Right forelimb (tissue), 1 donor: ENCODE data around the gene KCNC3.

Experiments
- DNase-seq: peaks from one replicate; pipeline ENCODE4 v3.0.0-alpha.2; 2018

The KCNC3 gene

GRCh38 chr19:50272263-50272897 is 56.8 kb downstream of the KCNC3 start:
- DNase-seq: no peak

GRCh38 chr19:50269653-50270052 is 59.5 kb downstream of the KCNC3 start:
- no peak for DNase-seq

- DNase-seq: no peak
Measured at GRCh38 chr19:50268501-50268900, 60.7 kb downstream of the KCNC3 start.

- no peak for DNase-seq
Measured at GRCh38 chr19:50268041-50268440, 61.1 kb downstream of the KCNC3 start.

DNA sequence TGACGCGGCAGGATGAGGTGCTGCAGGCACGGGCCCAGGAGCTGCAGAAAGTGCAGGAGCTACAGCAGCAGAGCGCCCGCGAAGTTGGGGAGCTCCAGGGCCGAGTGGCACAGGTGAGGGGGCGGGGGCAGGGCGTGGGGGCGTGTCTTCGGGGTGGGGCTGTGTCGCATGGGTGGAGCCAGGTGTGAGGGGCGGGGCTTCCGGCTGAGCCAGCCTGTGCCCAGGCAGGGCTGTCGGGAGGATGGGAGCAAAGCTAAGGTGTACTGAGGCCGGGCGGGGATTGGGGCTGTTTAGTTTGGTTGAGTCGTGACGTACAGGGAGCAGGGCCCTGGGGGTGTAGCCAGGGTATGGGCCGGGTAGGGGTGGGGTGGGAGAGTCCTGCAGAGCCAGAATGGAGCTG is 62.3 kb downstream of the KCNC3 start:
- peak; percentile 28 for DNase-seq

GRCh38 chr19:50266041-50266440 is 63.1 kb downstream of the KCNC3 start:
- DNase-seq: peak; percentile 28

DNA sequence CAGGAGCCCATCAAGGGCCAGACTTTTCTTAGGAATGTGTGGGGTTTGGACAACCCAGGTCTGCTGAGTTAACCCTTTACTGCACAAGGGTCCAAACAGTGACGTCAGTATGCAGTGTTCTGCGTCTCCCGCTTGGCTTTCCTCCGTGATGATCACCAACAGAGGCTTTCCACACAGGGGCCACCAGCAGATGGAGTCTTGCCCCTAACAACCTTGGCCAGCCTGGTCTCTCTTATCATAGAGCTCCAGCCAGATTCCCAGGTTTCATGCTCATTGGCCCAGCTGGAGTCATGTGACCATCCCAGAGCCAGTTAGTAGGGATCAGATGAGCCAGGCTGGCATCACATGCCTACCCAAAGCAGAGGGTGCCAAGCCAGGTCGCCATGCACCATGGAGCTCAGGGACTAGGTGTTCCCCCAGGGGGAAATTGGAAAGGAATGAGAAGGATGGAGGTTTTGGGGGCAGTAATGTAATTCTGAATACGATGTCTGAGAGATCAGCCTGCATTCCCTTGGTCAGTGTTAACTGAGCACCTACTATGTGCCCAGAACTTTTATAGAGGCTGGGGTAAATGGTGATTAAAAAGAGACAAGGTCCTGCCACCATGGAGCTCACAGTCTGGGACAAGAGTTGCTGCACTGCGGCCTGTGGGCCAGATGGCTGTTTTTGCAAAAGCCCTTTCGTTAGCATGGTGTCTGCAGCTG is 64.5 kb downstream of the KCNC3 start:
- DNase-seq: peak; percentile 29

- no peak for DNase-seq
Measured at GRCh38 chr19:50263176-50263575, 66.0 kb downstream of the KCNC3 start.
